Neural cell (in vitro differentiated cells): ENCODE data around the gene QPCT. TPM values are rescaled to one million over a fixed set of nuclear protein-coding genes. Genes with fewer than 3 reads are reported as not detected.

Experiments used
- H2AFZ ChIP-seq: fragments of 200-600, 300-800 bp; sonication (generic), shearing (Covaris generic); 2 replicates; pipeline ENCODE4 v1.6.0; 2014; ENCODE audit warnings: low read depth, mild to moderate bottlenecking, antibody characterized with exemption, low read length, moderate library complexity
- H3F3A ChIP-seq: fragments of 200-600 bp; shearing (Covaris generic); 2 replicates; pipeline ENCODE4 v1.6.1; 2016; ENCODE audit warnings: mild to moderate bottlenecking, moderate library complexity, mixed read lengths, antibody characterized with exemption, low read length; ENCODE audit not compliant: insufficient read depth, poor library complexity, severe bottlenecking
- H3K27ac ChIP-seq: fragments of 200-600, 300-800 bp; sonication (generic), shearing (Covaris generic); 2 replicates; pipeline ENCODE4 v1.5.1; 2014; ENCODE audit warnings: mild to moderate bottlenecking, low read length, moderate library complexity
- H3K27me3 ChIP-seq: fragments of 300-800, 200-600 bp; sonication (generic), shearing (Covaris generic); 2 replicates; pipeline ENCODE4 v1.6.0; 2014; ENCODE audit warnings: mild to moderate bottlenecking, low read depth, low read length, moderate library complexity; ENCODE audit not compliant: insufficient read depth
- H3K36me3 ChIP-seq: fragments of 300-800, 200-600 bp; sonication (generic), shearing (Covaris generic); 2 replicates; pipeline ENCODE4 v1.5.1; 2014; ENCODE audit warnings: mild to moderate bottlenecking, antibody characterized with exemption, low read length, moderate library complexity; ENCODE audit not compliant: insufficient read depth
- H3K4me2 ChIP-seq: fragments of 300-800, 200-600 bp; sonication (generic), shearing (Covaris generic); 2 replicates; pipeline ENCODE4 v1.6.0; 2014; ENCODE audit warnings: mild to moderate bottlenecking, low read length
- H3K4me3 ChIP-seq: fragments of 300-800, 200-600 bp; sonication (generic), shearing (Covaris generic); 2 replicates; pipeline ENCODE4 v1.5.1; 2014; ENCODE audit warnings: mild to moderate bottlenecking, low read length, moderate library complexity
- H3K79me2 ChIP-seq: fragments of 200-600 bp; shearing (Covaris generic); replicated peaks from 2 replicates; pipeline ENCODE4 v1.6.0; 2014; ENCODE audit warnings: mild to moderate bottlenecking, low read length, moderate library complexity; ENCODE audit not compliant: insufficient read depth
- H3K9ac ChIP-seq: fragments of 300-800, 200-600 bp; sonication (generic), shearing (Covaris generic); 2 replicates; pipeline ENCODE4 v1.6.1; 2016; ENCODE audit warnings: mild to moderate bottlenecking, low read length, mixed read lengths
- H3K9me2 ChIP-seq: fragments of 200-600 bp; shearing (Covaris generic); 2 replicates; pipeline ENCODE4 v1.6.1; 2016; ENCODE audit warnings: mild to moderate bottlenecking, low read length, mixed read lengths; ENCODE audit not compliant: insufficient read depth
- H3K9me3 ChIP-seq: fragments of 200-600, 300-800 bp; sonication (generic), shearing (Covaris generic); 2 replicates; pipeline ENCODE4 v1.6.1; 2016; ENCODE audit warnings: mild to moderate bottlenecking, mixed run types, low read length, moderate library complexity, mixed read lengths
- H4K20me1 ChIP-seq: fragments of 200-600 bp; shearing (Covaris generic); 2 replicates; pipeline ENCODE4 v1.6.1; 2016; ENCODE audit warnings: mild to moderate bottlenecking, mixed run types; ENCODE audit not compliant: insufficient read depth
- EP300 ChIP-seq: fragments of 450-650 bp; conservative IDR thresholded peaks from 2 replicates; pipeline ENCODE4 v1.6.1; 2014; ENCODE audit warnings: antibody characterized with exemption, mild to moderate bottlenecking, moderate library complexity; ENCODE audit not compliant: poor library complexity, severe bottlenecking
- EZH2 ChIP-seq: fragments of 200-600, 300-800 bp; shearing (Covaris generic), sonication (generic); IDR thresholded peaks from 2 replicates; pipeline ENCODE4 v1.6.1; 2014; ENCODE audit warnings: antibody characterized with exemption, low read length, borderline replicate concordance, mild to moderate bottlenecking; ENCODE audit not compliant: insufficient read depth, poor library complexity, severe bottlenecking
- MXI1 ChIP-seq: fragments of 450-650 bp; conservative IDR thresholded peaks from 2 replicates; pipeline ENCODE4 v1.6.1; 2014; ENCODE audit warnings: antibody characterized with exemption, mild to moderate bottlenecking; ENCODE audit not compliant: poor library complexity, severe bottlenecking
- POLR2AphosphoS5 ChIP-seq: IDR thresholded peaks from 2 replicates; pipeline ENCODE4 v1.6.1; 2012
- RAD21 ChIP-seq: fragments of 450-650 bp; conservative IDR thresholded peaks from 2 replicates; pipeline ENCODE4 v1.6.1; 2014; ENCODE audit warnings: antibody characterized with exemption, mild to moderate bottlenecking, moderate library complexity
- SMC3 ChIP-seq: fragments of 450-650 bp; conservative IDR thresholded peaks from 2 replicates; pipeline ENCODE4 v1.6.1; 2014; ENCODE audit warnings: antibody characterized with exemption, mild to moderate bottlenecking, moderate library complexity; ENCODE audit not compliant: poor library complexity
- TAF1 ChIP-seq: IDR thresholded peaks from 2 replicates; pipeline ENCODE4 v1.6.1; 2012; ENCODE audit warnings: low read depth
- polyA plus RNA-seq: library from polyadenylated mRNA; depleted of rRNA; stranded (reverse); fragments of >200 nt; gene quantifications from 2 replicates; pipeline ENCODE4 v1.2.3, GENCODE V29; 2014
- TF ChIP-seq, protein P1 (sequence below): IDR thresholded peaks from 2 replicates; pipeline ENCODE4 v1.6.1; 2012; ENCODE audit warnings: borderline replicate concordance
- TF ChIP-seq, protein P2 (sequence below): fragments of 450-650 bp; IDR thresholded peaks from 2 replicates; pipeline ENCODE4 v1.5.1; 2014; ENCODE audit warnings: antibody characterized with exemption, mild to moderate bottlenecking, moderate library complexity; ENCODE audit not compliant: poor library complexity, severe bottlenecking

Gene QPCT
- polyA plus RNA-seq, 1 donor from 2014 or later = 2.3 TPM

DNA sequence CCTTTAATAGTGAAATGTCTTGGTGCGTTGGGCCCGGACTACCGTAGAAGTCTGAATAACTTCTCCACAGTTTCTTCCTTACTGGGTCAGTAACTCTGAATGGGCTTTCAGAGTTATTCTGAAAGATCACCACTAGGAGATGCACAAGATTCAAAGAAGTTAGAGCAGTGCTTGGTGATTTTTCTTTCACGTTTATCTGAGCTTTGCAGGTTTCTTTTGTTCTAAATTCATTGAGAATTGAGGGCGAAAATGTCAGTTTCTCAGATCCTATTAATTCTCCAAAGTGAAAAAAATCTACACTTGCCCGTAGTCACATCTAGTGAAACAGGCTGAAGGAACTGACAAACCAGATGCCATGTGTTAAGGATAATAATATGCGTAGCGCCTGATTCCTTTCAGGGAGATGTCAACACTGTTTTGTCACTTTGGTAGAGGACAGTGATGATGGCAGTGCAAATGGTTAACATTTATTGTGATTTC, 70.1 kb downstream of the QPCT start:
- no peaks in the 10 kb centered on the region for H4K20me1 ChIP-seq
- no peaks in the 10 kb centered on the region for H3K36me3 ChIP-seq
- no peaks in the 10 kb centered on the region for H3K9me2 ChIP-seq
- H3K79me2 ChIP-seq = no peaks in the 10 kb centered on the region
- H3K4me2 ChIP-seq = peak overlapping the region; percentile 33
- TF ChIP-seq MXI1 (peak; percentile 49), POLR2AphosphoS5 (peak; percentile 54), EZH2 (no peak), TAF1 (no peak), SMC3 (peak; percentile 96), RAD21 (peak; percentile 93), EP300 (peak; percentile 84)
- TF ChIP-seq, protein P1, sequence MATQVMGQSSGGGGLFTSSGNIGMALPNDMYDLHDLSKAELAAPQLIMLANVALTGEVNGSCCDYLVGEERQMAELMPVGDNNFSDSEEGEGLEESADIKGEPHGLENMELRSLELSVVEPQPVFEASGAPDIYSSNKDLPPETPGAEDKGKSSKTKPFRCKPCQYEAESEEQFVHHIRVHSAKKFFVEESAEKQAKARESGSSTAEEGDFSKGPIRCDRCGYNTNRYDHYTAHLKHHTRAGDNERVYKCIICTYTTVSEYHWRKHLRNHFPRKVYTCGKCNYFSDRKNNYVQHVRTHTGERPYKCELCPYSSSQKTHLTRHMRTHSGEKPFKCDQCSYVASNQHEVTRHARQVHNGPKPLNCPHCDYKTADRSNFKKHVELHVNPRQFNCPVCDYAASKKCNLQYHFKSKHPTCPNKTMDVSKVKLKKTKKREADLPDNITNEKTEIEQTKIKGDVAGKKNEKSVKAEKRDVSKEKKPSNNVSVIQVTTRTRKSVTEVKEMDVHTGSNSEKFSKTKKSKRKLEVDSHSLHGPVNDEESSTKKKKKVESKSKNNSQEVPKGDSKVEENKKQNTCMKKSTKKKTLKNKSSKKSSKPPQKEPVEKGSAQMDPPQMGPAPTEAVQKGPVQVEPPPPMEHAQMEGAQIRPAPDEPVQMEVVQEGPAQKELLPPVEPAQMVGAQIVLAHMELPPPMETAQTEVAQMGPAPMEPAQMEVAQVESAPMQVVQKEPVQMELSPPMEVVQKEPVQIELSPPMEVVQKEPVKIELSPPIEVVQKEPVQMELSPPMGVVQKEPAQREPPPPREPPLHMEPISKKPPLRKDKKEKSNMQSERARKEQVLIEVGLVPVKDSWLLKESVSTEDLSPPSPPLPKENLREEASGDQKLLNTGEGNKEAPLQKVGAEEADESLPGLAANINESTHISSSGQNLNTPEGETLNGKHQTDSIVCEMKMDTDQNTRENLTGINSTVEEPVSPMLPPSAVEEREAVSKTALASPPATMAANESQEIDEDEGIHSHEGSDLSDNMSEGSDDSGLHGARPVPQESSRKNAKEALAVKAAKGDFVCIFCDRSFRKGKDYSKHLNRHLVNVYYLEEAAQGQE = no peak
- TF ChIP-seq, protein P2, sequence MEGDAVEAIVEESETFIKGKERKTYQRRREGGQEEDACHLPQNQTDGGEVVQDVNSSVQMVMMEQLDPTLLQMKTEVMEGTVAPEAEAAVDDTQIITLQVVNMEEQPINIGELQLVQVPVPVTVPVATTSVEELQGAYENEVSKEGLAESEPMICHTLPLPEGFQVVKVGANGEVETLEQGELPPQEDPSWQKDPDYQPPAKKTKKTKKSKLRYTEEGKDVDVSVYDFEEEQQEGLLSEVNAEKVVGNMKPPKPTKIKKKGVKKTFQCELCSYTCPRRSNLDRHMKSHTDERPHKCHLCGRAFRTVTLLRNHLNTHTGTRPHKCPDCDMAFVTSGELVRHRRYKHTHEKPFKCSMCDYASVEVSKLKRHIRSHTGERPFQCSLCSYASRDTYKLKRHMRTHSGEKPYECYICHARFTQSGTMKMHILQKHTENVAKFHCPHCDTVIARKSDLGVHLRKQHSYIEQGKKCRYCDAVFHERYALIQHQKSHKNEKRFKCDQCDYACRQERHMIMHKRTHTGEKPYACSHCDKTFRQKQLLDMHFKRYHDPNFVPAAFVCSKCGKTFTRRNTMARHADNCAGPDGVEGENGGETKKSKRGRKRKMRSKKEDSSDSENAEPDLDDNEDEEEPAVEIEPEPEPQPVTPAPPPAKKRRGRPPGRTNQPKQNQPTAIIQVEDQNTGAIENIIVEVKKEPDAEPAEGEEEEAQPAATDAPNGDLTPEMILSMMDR = peak; percentile 91
- peak overlapping the region; percentile 49 for H3K27ac ChIP-seq
- no peaks in the 10 kb centered on the region for H3K27me3 ChIP-seq
- H3F3A ChIP-seq = no peaks in the 10 kb centered on the region
- no peaks in the 10 kb centered on the region for H3K9me3 ChIP-seq
- H3K4me3 ChIP-seq = peak overlapping the region; percentile 40
- peak overlapping the region; percentile 1 for H2AFZ ChIP-seq
- no peak overlapping the region for H3K9ac ChIP-seq

DNA sequence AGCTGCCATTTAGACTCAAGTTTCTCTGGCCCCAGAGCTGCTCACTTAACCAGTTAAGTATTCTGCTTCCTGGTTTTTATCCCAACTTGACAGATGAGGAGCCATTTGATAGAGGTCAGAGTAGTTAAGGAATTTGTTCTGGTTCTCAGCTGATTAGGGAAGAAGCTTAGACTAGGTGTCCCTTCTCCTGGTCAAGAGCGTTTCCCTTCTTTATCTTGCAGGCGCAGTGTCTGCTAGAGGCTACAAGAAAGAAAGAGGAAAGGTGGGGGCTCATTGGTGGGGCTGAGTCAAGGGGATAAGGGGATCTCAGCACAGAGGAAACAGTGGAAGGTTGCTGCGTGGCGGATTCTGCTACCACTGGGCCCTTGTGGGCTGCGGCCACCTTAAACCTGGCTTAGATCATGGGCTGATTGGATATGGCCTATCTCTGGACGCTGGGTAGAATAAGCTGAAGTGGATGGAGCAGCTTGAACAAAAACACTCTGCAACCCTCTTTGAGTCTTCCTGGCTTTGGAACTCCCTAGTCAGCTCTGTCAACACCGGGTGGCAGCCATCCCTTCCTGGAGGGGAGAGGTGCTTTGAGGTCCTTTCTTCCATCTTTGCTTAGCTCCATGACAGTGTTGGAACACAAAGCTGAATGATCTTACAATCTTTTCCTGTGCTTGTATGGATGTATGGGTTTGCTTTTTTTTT, 70.8 kb downstream of the QPCT start:
- Histone ChIP-seq H3K4me3 (peak overlapping the region; percentile 40), H3K9me3 (no peaks in the 10 kb centered on the region), H3K36me3 (no peaks in the 10 kb centered on the region), H3K79me2 (no peaks in the 10 kb centered on the region), H3K27me3 (no peaks in the 10 kb centered on the region), H2AFZ (peak overlapping the region; percentile 1), H3K27ac (peak overlapping the region; percentile 49), H3K4me2 (no peak overlapping the region), H4K20me1 (no peaks in the 10 kb centered on the region), H3K9ac (no peak overlapping the region), H3K9me2 (no peaks in the 10 kb centered on the region), H3F3A (no peaks in the 10 kb centered on the region)
- no peak for TF ChIP-seq EZH2
- TF ChIP-seq SMC3 = no peak
- TF ChIP-seq, protein P1 = no peak
- TF ChIP-seq POLR2AphosphoS5 = no peak
